ENCODE data around the gene FXYD6. TPM values are rescaled to one million over a fixed set of nuclear protein-coding genes. Genes with fewer than 3 reads are reported as not detected.

The FXYD6 gene
- total RNA-seq, 1 donor from 2014 or later = 10.5 TPM

DNA sequence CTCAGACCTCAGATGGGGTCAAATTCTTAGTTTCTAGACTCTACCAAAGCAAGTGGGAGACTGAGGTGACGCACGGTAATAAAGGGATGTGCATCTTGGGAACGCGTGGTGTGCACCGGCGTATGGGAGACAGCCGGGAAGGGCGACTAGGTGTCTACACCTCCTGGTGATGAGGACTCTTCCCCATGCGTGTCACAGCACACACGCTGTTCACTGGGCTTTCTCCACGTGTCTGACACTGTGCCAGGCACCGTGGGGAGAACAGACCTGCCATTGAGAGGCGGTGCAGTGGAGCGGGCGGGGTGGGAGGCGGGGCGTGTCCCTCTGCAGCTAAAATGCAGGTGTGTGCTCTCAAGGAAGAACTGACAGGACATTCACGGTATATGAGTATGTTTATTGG, 5.3 kb downstream of the FXYD6 start:
- H3K79me2 ChIP-seq (ENCODE audit: insufficient read depth, low read length) = no peaks in the 10 kb centered on the region
- no peak overlapping the region for H3K4me3 ChIP-seq (ENCODE audit: insufficient read depth, low read depth, low read length)
- no peak overlapping the region for H2AFZ ChIP-seq (ENCODE audit: low read depth, low read length)
- peaks cover 4% of the 10 kb centered on the region for H3K9me3 Mint-ChIP-seq (ENCODE audit: unreplicated experiment)
- peaks cover 4% of the 10 kb centered on the region for H4K20me1 ChIP-seq (ENCODE audit: insufficient read depth, low read length)
- H3K36me3 ChIP-seq (ENCODE audit: insufficient read depth, low read length) = no peaks in the 10 kb centered on the region
- peaks cover 45% of the 10 kb centered on the region for H3K27me3 Mint-ChIP-seq (ENCODE audit: low read depth, unreplicated experiment)
- H3K4me2 ChIP-seq (ENCODE audit: low read length) = no peak overlapping the region
- no peak overlapping the region for H3K9ac ChIP-seq (ENCODE audit: low read length)
- H3K27ac ChIP-seq (ENCODE audit: low read depth, low read length) = no peak overlapping the region
- no peak for DNase-seq (ENCODE audit: low read depth)
- H3K4me1 ChIP-seq (ENCODE audit: insufficient read depth, low read length) = peaks cover 2% of the 10 kb centered on the region
- H3K4me1 Mint-ChIP-seq (ENCODE audit: low read depth, unreplicated experiment) = peaks cover 15% of the 10 kb centered on the region
- no peak for FAIRE-seq
- no peak overlapping the region for H3K27ac Mint-ChIP-seq (ENCODE audit: unreplicated experiment)
- H3K9me3 ChIP-seq (ENCODE audit: insufficient read depth, low read depth, low read length) = no peaks in the 10 kb centered on the region
- H3K4me3 Mint-ChIP-seq (ENCODE audit: unreplicated experiment) = no peak overlapping the region
- H3K36me3 Mint-ChIP-seq (ENCODE audit: low read depth, unreplicated experiment) = no peaks in the 10 kb centered on the region
- no peak for TF ChIP-seq EZH2 (IDR thresholded peaks at IDR 0.05; ENCODE audit: insufficient read depth, low read length)
- H3K27me3 ChIP-seq (ENCODE audit: insufficient read depth, low read length) = peaks cover 30% of the 10 kb centered on the region

DNA sequence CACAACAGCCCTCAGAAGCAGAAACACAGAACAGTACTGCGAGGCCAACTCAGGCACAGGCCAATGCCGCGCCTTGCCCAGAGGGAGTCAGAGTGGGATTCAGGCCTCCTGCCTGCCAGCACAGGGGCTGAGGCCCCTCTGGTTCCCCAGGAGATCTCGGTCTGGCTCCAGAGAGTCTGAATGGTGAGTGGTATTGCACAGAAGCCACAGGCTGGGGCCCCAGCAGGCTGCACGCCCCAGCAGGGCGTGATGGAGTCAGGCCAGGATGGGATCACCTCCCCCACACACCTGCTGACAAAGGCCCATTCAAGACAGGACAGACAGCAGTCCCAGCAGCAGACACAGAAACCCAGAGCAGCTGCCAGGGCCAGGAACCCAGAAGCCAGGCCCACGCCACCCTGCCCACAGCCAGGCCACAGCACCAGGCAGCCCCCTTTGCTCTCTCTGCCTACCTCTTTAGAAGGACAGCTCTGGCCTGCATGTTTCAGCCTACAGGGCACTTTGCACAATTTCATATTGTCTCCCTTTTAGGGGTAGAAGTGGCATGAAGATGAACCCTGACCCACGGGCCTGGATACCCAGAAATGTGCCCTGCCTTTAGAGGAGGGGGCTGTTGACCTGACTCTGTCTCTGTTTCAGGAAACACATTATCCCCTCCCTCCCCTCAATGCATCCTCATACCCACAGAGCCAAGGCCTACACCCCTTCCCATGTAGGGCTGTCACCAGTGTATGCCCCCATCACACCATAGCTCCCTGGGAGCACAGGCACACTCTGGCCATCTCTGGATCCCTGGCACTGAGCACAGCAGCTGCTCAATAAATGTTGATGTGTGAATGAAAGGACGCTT, 6.1 kb downstream of the FXYD6 start:
- Histone ChIP-seq H3K4me1 (ENCODE audit: insufficient read depth, low read length) (no peaks in the 10 kb centered on the region), H3K27me3 (ENCODE audit: insufficient read depth, low read length) (peaks cover 25% of the 10 kb centered on the region), H3K36me3 (ENCODE audit: insufficient read depth, low read length) (no peaks in the 10 kb centered on the region), H3K9ac (ENCODE audit: low read length) (no peak overlapping the region), H3K27ac (ENCODE audit: low read depth, low read length) (no peak overlapping the region), H4K20me1 (ENCODE audit: insufficient read depth, low read length) (peaks cover 4% of the 10 kb centered on the region), H3K9me3 (ENCODE audit: insufficient read depth, low read depth, low read length) (no peaks in the 10 kb centered on the region), H3K4me2 (ENCODE audit: low read length) (no peak overlapping the region), H2AFZ (ENCODE audit: low read depth, low read length) (no peak overlapping the region), H3K4me3 (ENCODE audit: insufficient read depth, low read depth, low read length) (no peak overlapping the region), H3K79me2 (ENCODE audit: insufficient read depth, low read length) (no peaks in the 10 kb centered on the region)
- DNase-seq (ENCODE audit: low read depth) (no peak), FAIRE-seq (no peak)
- H3K9me3 Mint-ChIP-seq (ENCODE audit: unreplicated experiment) = peaks cover 4% of the 10 kb centered on the region
- TF ChIP-seq, protein P1, sequence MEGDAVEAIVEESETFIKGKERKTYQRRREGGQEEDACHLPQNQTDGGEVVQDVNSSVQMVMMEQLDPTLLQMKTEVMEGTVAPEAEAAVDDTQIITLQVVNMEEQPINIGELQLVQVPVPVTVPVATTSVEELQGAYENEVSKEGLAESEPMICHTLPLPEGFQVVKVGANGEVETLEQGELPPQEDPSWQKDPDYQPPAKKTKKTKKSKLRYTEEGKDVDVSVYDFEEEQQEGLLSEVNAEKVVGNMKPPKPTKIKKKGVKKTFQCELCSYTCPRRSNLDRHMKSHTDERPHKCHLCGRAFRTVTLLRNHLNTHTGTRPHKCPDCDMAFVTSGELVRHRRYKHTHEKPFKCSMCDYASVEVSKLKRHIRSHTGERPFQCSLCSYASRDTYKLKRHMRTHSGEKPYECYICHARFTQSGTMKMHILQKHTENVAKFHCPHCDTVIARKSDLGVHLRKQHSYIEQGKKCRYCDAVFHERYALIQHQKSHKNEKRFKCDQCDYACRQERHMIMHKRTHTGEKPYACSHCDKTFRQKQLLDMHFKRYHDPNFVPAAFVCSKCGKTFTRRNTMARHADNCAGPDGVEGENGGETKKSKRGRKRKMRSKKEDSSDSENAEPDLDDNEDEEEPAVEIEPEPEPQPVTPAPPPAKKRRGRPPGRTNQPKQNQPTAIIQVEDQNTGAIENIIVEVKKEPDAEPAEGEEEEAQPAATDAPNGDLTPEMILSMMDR (IDR thresholded peaks at IDR 0.05; ENCODE audit: insufficient read depth, low read depth, low read length) = no peak
- TF ChIP-seq EZH2 (IDR thresholded peaks at IDR 0.05; ENCODE audit: insufficient read depth, low read length) = no peak
- H3K4me3 Mint-ChIP-seq (ENCODE audit: unreplicated experiment) = no peak overlapping the region
- peaks cover 15% of the 10 kb centered on the region for H3K4me1 Mint-ChIP-seq (ENCODE audit: low read depth, unreplicated experiment)
- H3K27ac Mint-ChIP-seq (ENCODE audit: unreplicated experiment) = no peak overlapping the region
- no peaks in the 10 kb centered on the region for H3K36me3 Mint-ChIP-seq (ENCODE audit: low read depth, unreplicated experiment)
- peaks cover 41% of the 10 kb centered on the region for H3K27me3 Mint-ChIP-seq (ENCODE audit: low read depth, unreplicated experiment)

DNA sequence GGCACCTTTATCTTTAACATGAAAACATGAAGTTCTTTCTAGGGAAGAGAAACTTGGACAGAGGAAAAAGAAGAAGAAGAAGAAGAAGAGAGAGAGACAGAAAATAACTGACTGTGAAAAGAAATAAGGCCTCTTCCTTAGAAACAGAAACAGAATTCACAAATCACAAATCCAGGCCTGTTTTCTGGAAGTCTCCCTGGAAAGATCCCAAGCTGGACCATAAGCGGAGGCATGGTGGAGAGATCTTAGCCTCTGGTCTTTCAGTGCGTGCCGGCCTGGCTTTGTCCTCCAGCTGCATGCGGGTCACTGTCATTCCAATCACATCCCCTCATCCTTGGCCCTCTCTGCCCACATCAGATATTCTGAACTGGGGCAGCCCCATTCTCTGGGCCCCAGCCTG, 6.9 kb downstream of the FXYD6 start:
- Histone ChIP-seq H2AFZ (ENCODE audit: low read depth, low read length) (no peak overlapping the region), H3K4me1 (ENCODE audit: insufficient read depth, low read length) (no peaks in the 10 kb centered on the region), H3K79me2 (ENCODE audit: insufficient read depth, low read length) (no peaks in the 10 kb centered on the region), H3K9me3 (ENCODE audit: insufficient read depth, low read depth, low read length) (no peaks in the 10 kb centered on the region), H3K9ac (ENCODE audit: low read length) (no peak overlapping the region), H3K4me2 (ENCODE audit: low read length) (no peak overlapping the region), H3K4me3 (ENCODE audit: insufficient read depth, low read depth, low read length) (no peak overlapping the region), H4K20me1 (ENCODE audit: insufficient read depth, low read length) (no peaks in the 10 kb centered on the region), H3K27me3 (ENCODE audit: insufficient read depth, low read length) (peaks cover 18% of the 10 kb centered on the region), H3K27ac (ENCODE audit: low read depth, low read length) (no peak overlapping the region), H3K36me3 (ENCODE audit: insufficient read depth, low read length) (no peaks in the 10 kb centered on the region)
- Mint-ChIP-seq H3K27ac (ENCODE audit: unreplicated experiment) (no peak overlapping the region), H3K4me1 (ENCODE audit: low read depth, unreplicated experiment) (peaks cover 12% of the 10 kb centered on the region), H3K9me3 (ENCODE audit: unreplicated experiment) (peaks cover 3% of the 10 kb centered on the region), H3K4me3 (ENCODE audit: unreplicated experiment) (no peak overlapping the region), H3K36me3 (ENCODE audit: low read depth, unreplicated experiment) (no peaks in the 10 kb centered on the region), H3K27me3 (ENCODE audit: low read depth, unreplicated experiment) (peaks cover 36% of the 10 kb centered on the region)
- TF ChIP-seq, protein P1 (IDR thresholded peaks at IDR 0.05; ENCODE audit: insufficient read depth, low read depth, low read length) = no peak
- no peak for TF ChIP-seq EZH2 (IDR thresholded peaks at IDR 0.05; ENCODE audit: insufficient read depth, low read length)
- FAIRE-seq (no peak), DNase-seq (ENCODE audit: low read depth) (no peak)
